Lower leg skin (tissue), 4 donors: ENCODE results near the gene DIABLO. TPM values are rescaled to one million over a fixed set of nuclear protein-coding genes. Genes with fewer than 3 reads are reported as not detected.
A peak's percentile ranks its signal among the peaks of the same experiment; 100 is the strongest.

Experiments used
- DNase-seq, 2 donors: peaks; one replicate each; pipeline ENCODE4 v3.0.0-alpha.2; 2019; ENCODE audit warnings: low spot score in 2 of 2
- H3K4me3 ChIP-seq: fragments of 200-600 bp; sonication (generic); 2 replicates; pipeline ENCODE4 v1.5.1; 2017; ENCODE audit warnings: mild to moderate bottlenecking, low read depth; ENCODE audit not compliant: poor library complexity, severe bottlenecking
- POLR2A ChIP-seq, 2 donors: fragments of 450-650 bp; IDR thresholded peaks; one replicate each; pipeline ENCODE4 v1.6.1; 2016 to 2017; ENCODE audit warnings: antibody characterized with exemption in 2 of 2, mild to moderate bottlenecking in 1 of 2, moderate library complexity in 1 of 2
- WGBS, 2 donors: methylation state at CpG; one replicate each; pipeline ENCODE4 v1.1.5; 2018; 5-methylcytosine and 5-hydroxymethylcytosine counted together
- intact Hi-C: fragments of 100-400 bp; cut with DNase I; formaldehyde crosslinking; loops from one replicate; pipeline ENCODE4 v1.15.0; 2023; ENCODE audit warnings: low total_unique reads
- total RNA-seq, 4 donors: library from RNA; depleted of rRNA; stranded (reverse); fragments of >200 nt; gene quantifications; one replicate each; pipeline ENCODE4 v1.1.0, GENCODE V29; 2016
- TF ChIP-seq, protein P1 (sequence below), 3 donors: fragments of 450-650 bp; IDR thresholded peaks; one replicate each; pipeline ENCODE4 v1.5.1; 2016; ENCODE audit warnings: antibody characterized with exemption in 3 of 3, mild to moderate bottlenecking in 3 of 3, moderate library complexity in 2 of 3

DIABLO gene
- total RNA-seq, 4 donors from 2014 or later, result 35.5 to 43.9 (median 40.8) TPM

DNA sequence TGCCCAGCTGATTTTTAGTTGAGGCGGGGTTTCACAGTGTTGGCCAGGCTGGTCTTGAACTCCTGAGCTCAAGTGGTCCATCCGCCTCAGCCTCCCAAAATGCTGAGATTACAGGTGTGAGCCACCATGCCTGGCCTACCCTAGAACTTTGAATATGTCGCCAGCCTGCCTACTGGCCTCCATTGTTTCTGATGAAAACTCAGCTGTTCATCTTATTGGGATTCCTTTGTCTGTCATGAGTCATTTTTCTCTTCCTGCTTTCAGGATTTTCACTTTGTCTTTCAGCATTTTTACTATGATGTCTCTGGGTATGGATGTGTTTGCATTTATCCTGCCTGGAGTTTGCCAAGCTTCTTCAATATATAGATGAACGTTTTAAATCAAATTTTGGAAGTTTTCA lies 30.4 kb downstream of the DIABLO start:
- no peak overlapping the region for H3K4me3 ChIP-seq
- no peak for DNase-seq
- 92 to 97% methylated on average over 4 of the region's 4 CpGs for WGBS, 2 donors
- intact Hi-C loops, result no loop called here
- TF ChIP-seq, protein P1, sequence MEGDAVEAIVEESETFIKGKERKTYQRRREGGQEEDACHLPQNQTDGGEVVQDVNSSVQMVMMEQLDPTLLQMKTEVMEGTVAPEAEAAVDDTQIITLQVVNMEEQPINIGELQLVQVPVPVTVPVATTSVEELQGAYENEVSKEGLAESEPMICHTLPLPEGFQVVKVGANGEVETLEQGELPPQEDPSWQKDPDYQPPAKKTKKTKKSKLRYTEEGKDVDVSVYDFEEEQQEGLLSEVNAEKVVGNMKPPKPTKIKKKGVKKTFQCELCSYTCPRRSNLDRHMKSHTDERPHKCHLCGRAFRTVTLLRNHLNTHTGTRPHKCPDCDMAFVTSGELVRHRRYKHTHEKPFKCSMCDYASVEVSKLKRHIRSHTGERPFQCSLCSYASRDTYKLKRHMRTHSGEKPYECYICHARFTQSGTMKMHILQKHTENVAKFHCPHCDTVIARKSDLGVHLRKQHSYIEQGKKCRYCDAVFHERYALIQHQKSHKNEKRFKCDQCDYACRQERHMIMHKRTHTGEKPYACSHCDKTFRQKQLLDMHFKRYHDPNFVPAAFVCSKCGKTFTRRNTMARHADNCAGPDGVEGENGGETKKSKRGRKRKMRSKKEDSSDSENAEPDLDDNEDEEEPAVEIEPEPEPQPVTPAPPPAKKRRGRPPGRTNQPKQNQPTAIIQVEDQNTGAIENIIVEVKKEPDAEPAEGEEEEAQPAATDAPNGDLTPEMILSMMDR (IDR thresholded peaks at IDR 0.05), result no peak
- TF ChIP-seq POLR2A (IDR thresholded peaks at IDR 0.05), result no peak

DNA sequence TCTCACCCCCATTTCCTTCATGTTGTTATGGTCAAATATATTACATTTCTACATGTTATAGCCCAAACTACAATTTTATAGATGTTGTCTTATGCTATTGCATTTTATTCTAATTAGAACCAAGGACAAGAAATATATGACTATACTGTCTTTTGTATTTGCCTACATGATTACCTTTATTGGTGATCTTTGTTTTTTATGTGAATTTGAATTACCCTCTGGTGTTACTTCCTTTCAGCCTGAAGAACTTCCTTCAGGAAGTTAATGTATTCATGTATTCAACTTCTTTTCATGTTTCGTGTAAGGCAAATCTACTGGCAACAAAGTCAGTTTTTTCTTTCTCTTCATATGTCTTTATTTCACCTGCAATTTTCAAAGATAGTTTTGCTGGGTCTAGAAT lies 31.0 kb downstream of the DIABLO start:
- intact Hi-C loops, result no loop called here

DNA sequence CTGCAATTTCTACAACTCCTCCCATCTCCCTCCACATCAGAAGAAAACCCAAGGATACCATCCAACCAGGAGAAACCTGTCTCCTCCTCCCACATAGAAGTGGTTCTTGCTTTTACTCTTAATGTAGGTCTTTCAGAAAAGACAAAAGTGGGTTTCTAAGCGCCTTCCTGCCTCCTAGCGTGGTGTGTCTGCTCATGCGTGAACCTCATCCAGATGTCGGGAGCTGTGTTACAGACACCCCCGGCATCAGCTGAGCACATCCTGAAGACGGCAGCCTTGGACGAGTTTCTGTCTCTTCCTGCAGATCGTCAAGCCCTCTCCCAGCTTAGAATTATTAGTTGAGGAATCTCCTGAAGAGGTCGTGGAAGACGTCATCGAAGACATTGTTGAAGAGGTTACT lies 33.4 kb downstream of the DIABLO start:
- no peak for DNase-seq
- 78 to 82% methylated on average over 11 of the region's 11 CpGs for WGBS, 2 donors
- H3K4me3 ChIP-seq, result no peak overlapping the region
- intact Hi-C loops, result no loop called here
- no peak for TF ChIP-seq POLR2A (IDR thresholded peaks at IDR 0.05)
- TF ChIP-seq, protein P1 (IDR thresholded peaks at IDR 0.05), result no peak

More for the DNA sequence above, 31.0 kb downstream of the DIABLO start:
- WGBS, 2 donors, result 55 to 69% methylated on average over 1 of the region's 1 CpG
- no peak for DNase-seq
- no peak for TF ChIP-seq POLR2A (IDR thresholded peaks at IDR 0.05)
- TF ChIP-seq, protein P1 (IDR thresholded peaks at IDR 0.05), result no peak
- no peak overlapping the region for H3K4me3 ChIP-seq

GRCh38 chr12:122190842-122191668 lies 34.8 kb downstream of the DIABLO start:
- WGBS, 2 donors, result 68% methylated on average over 18 of the region's 18 CpGs
- DNase-seq, result peak in 1 of 2 donors; percentile 28
- H3K4me3 ChIP-seq, result no peak overlapping the region
- TF ChIP-seq, protein P1 (IDR thresholded peaks at IDR 0.05), result no peak
- TF ChIP-seq POLR2A (IDR thresholded peaks at IDR 0.05), result no peak
- intact Hi-C loops, result no loop called here

GRCh38 chr12:122189626-122190475 lies 36.0 kb downstream of the DIABLO start:
- no peak for DNase-seq
- TF ChIP-seq, protein P1 (IDR thresholded peaks at IDR 0.05), result no peak
- no peak for TF ChIP-seq POLR2A (IDR thresholded peaks at IDR 0.05)
- intact Hi-C loops, result no loop called here
- WGBS, 2 donors, result 80 to 86% methylated on average over 33 to 34 of the region's 34 CpGs
- no peak overlapping the region for H3K4me3 ChIP-seq
